ENCODE data around the gene PYDC1. TPM values are rescaled to one million over a fixed set of nuclear protein-coding genes. Genes with fewer than 3 reads are reported as not detected.
"Not testable (repeated sequence)": the region's sequence is repeated elsewhere in the genome, so short reads cannot be mapped to it uniquely, and the experiment has no call there.

The PYDC1 gene
- total RNA-seq, 1 donor from 2014 or later: not detected

DNA sequence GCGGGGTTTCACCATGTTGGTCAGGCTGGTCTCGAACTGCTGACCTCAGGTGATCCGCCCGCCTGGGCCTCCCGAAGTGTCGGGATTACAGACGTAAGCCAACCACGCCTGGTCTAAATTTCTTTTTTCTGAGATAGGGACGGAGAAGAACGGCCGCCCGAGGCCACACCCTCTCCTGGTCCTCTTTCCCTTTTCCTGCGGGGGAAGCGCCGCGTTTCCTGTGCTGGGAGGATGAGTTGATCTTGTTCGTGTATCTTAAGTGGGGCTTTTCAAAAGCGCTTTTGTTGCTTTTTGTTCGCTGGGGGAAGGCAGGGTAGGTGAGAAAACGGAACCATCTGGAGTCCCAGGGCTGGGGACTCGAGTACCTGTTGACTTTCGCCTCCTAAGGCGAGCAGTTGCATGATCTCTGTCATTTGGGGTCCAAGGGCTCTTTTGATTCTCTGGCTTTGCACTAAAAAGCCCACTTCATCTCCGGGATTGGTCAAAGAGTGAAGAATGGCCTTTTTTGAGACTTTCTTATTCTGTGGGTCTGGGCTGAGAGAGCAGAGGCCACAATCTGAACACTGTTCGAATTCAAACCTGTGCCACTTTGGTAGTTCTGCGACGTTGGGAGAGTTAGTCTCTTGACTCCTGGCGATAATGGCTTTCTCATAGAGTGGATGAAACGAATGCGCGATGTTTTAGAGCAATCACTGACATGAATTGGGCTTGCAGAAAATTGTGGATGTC is 35.7 kb downstream of the PYDC1 start:
- Mint-ChIP-seq H3K4me3 (peak overlapping the region; percentile 94), H3K36me3 (peaks cover 18% of the 10 kb centered on the region), H3K27ac (peak overlapping the region; percentile 100), H3K4me1 (peaks cover 35% of the 10 kb centered on the region), H3K27me3 (ENCODE audit: low read depth) (no peaks in the 10 kb centered on the region), H3K9me3 (no peaks in the 10 kb centered on the region)
- peak in 1 of 2 experiments; percentile 41 for DNase-seq (ENCODE audit: low spot score in 2 of 2, unreplicated experiment in 2 of 2)
- TF ChIP-seq, protein P1, sequence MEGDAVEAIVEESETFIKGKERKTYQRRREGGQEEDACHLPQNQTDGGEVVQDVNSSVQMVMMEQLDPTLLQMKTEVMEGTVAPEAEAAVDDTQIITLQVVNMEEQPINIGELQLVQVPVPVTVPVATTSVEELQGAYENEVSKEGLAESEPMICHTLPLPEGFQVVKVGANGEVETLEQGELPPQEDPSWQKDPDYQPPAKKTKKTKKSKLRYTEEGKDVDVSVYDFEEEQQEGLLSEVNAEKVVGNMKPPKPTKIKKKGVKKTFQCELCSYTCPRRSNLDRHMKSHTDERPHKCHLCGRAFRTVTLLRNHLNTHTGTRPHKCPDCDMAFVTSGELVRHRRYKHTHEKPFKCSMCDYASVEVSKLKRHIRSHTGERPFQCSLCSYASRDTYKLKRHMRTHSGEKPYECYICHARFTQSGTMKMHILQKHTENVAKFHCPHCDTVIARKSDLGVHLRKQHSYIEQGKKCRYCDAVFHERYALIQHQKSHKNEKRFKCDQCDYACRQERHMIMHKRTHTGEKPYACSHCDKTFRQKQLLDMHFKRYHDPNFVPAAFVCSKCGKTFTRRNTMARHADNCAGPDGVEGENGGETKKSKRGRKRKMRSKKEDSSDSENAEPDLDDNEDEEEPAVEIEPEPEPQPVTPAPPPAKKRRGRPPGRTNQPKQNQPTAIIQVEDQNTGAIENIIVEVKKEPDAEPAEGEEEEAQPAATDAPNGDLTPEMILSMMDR (IDR thresholded peaks at IDR 0.05; ENCODE audit: unreplicated experiment): no peak

DNA sequence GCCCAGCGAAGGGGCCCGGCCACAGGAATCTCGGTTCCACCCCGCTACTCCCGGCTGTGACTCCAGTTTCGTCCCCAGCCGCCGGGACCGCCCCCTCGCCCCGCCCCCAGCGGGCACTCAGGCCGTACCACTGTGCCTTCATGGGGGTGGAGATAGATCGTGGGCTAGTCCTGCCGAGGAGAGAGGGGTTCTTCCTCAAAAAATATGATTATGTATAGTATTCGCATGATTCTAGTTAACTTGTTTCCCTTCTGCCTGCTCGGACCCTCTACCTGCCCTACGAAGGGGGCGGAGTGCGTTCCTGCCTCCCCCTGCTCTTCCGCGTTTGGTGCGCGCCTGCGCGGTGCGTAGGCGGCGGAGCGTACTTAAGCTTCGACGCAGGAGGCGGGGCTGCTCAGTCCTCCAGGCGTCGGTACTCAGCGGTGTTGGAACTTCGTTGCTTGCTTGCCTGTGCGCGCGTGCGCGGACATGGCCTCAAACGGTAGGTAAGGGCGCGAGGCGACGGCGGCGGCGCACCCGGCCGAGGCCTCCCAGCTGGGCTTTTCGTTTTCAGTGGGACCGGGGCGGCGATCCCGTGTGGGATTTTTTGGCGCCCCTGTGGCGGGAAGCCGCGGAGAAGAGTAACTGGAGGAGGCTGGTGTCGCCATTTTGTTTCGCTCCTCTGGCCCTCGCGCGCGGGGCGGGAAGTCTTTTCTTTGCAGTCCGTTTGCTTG is 37.0 kb downstream of the PYDC1 start, which contains the start of gene FUS:
Gene FUS (plus strand): TSS at position 393 of the 713 bp plus-strand sequence. CDS start 76 bp downstream, at position 469.
- peak within 1 kb of the TSS; percentile 100 for H3K27ac Mint-ChIP-seq
- no peaks in the 10 kb centered on the region for H3K9me3 Mint-ChIP-seq
- peak; percentile 88 to 96 for DNase-seq (ENCODE audit: low spot score in 2 of 2, unreplicated experiment in 2 of 2)
- H3K27me3 Mint-ChIP-seq (ENCODE audit: low read depth): no peaks in the 10 kb centered on the region
- peaks cover 35% of the 10 kb centered on the region for H3K4me1 Mint-ChIP-seq
- peaks cover 6% of the 10 kb centered on the region for H3K36me3 Mint-ChIP-seq
- TF ChIP-seq, protein P1 (IDR thresholded peaks at IDR 0.05; ENCODE audit: unreplicated experiment): no peak
- peak within 1 kb of the TSS; percentile 94 for H3K4me3 Mint-ChIP-seq

DNA sequence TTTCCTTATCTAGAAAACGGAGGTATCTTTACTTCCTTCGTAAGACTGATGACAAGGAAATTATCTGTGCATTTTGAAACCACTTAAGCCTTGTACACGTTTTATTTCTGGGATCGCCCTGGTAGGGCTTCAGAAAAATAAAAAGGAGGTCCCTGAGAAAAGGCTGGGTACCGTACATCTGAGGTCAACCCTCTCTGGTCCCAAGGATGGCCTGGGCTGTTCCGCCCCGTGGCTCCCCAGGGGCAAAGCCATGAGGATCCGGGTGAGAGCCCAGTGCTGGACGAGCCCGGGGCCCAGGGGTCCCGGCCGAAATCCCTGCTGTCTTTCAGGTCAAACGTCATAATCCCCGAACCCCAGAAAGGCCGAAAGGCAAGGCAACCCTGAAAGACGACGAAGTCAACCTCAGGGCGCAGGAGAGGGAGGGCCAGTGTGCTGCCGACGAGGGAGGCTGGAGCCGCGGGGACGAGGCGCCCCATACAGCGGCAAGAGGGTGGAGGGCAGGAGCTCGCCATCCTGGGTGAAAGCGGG is 37.7 kb downstream of the PYDC1 start:
- Mint-ChIP-seq H3K27ac (peak overlapping the region; percentile 100), H3K27me3 (ENCODE audit: low read depth) (no peaks in the 10 kb centered on the region), H3K4me1 (peaks cover 35% of the 10 kb centered on the region), H3K36me3 (peaks cover 3% of the 10 kb centered on the region), H3K9me3 (no peaks in the 10 kb centered on the region), H3K4me3 (peak overlapping the region; percentile 94)
- TF ChIP-seq, protein P1 (IDR thresholded peaks at IDR 0.05; ENCODE audit: unreplicated experiment): no peak
- DNase-seq (ENCODE audit: low spot score in 2 of 2, unreplicated experiment in 2 of 2): no peak

DNA sequence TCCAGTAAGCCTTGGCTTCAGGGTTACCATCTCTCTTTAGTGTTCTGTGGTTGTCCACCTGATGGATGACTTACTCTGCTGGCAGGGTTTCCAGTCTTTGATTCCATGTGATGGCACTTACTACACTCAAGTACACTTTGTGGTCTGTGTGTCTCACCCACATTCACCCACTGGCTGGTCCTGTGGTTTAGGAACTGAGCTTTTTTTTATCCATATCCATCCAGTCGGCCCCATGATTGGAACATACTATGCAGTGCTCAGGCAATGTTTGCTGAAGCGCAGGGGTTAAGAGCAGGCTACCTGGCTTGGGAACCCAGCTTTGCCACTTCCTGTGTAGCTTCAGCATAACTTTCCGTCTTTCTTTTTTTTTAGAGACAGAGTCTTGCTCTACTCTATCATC is 39.8 kb downstream of the PYDC1 start:
- Mint-ChIP-seq H3K27me3 (ENCODE audit: low read depth) (no peaks in the 10 kb centered on the region), H3K9me3 (no peaks in the 10 kb centered on the region), H3K4me3 (no peak overlapping the region), H3K4me1 (peaks cover 15% of the 10 kb centered on the region), H3K27ac (no peak overlapping the region), H3K36me3 (no peaks in the 10 kb centered on the region)
- TF ChIP-seq, protein P1 (IDR thresholded peaks at IDR 0.05; ENCODE audit: unreplicated experiment): no peak
- no peak for DNase-seq (ENCODE audit: low spot score in 2 of 2, unreplicated experiment in 2 of 2)

DNA sequence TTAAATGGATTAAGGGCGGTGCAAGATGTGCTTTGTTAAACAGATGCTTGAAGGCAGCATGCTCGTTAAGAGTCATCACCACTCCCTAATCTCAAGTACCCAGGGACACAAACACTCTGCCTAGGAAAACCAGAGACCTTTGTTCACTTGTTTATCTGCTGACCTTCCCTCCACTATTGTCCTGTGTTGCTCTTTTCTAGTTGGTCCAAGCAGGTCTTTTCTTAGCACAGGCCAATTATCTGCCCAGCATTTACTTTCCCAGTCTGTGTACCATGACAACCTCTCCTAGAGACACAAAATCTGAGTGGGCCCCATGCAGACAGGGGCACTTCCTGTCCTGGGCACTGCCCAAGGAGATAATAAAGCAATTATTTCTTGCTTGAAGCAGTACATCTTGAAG is 46.9 kb downstream of the PYDC1 start:
- H3K27ac Mint-ChIP-seq: peak overlapping the region; percentile 28
- not testable (repeated sequence) for H3K9me3 Mint-ChIP-seq; DNase-seq (ENCODE audit: low spot score in 2 of 2, unreplicated experiment in 2 of 2); H3K4me1 Mint-ChIP-seq; H3K4me3 Mint-ChIP-seq; H3K27me3 Mint-ChIP-seq (ENCODE audit: low read depth); H3K36me3 Mint-ChIP-seq

DNA sequence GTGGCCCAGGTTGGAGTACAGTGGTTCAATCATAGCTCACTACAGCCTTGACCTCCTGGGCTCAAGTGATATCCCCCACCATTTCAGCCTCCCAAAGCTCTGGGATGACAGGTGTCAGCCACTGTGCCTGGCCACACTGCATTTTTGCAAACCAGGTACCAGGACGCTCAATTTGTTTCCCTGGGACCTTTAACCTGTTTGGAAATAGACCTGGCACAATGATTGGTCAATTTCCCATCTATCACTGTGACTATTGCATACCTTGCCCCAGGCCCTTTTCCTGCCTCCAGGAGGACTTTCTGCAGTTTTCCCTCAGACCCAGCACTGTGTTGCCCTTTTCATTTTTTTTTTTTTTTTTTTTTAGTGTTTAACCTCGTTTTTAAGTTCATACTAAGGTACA is 48.1 kb downstream of the PYDC1 start:
- Mint-ChIP-seq H3K27me3 (ENCODE audit: low read depth) (no peaks in the 10 kb centered on the region), H3K27ac (no peak overlapping the region), H3K36me3 (no peaks in the 10 kb centered on the region), H3K4me1 (peaks cover 3% of the 10 kb centered on the region), H3K4me3 (no peak overlapping the region), H3K9me3 (no peaks in the 10 kb centered on the region)
- no peak for DNase-seq (ENCODE audit: low spot score in 2 of 2, unreplicated experiment in 2 of 2)
- TF ChIP-seq, protein P1 (IDR thresholded peaks at IDR 0.05; ENCODE audit: unreplicated experiment): no peak

All from mesothelial cell of epicardium (in vitro differentiated cells).